Motor neuron (in vitro differentiated cells): ENCODE results near the gene TSG101. TPM values are rescaled to one million over a fixed set of nuclear protein-coding genes. Genes with fewer than 3 reads are reported as not detected.

ENCODE experiments used
- ATAC-seq, 8 experiments: fragments of 200-7000 bp; cut with Tn5 transposase; replicated peaks in 6 of 8; 2 replicates each; pipeline ENCODE4 v1.8.0; 2021; ENCODE audit warnings: mild to moderate bottlenecking in 8 of 8, moderate library complexity in 8 of 8
- H3K27ac ChIP-seq, 2 donors: fragments of 250-450 bp; sonication (Bioruptor Pico); 2 replicates each; pipeline ENCODE4 v1.9.0; 2021; ENCODE audit warnings: antibody characterized with exemption in 2 of 2, mild to moderate bottlenecking in 2 of 2, moderate library complexity in 1 of 2
- H3K4me1 ChIP-seq, 2 donors: fragments of 250-450 bp; sonication (Bioruptor Pico); replicated peaks in 1 of 2; 2 replicates each; pipeline ENCODE4 v1.6.1; 2021; ENCODE audit warnings: antibody characterized with exemption in 2 of 2, mild to moderate bottlenecking in 2 of 2, moderate library complexity in 1 of 2
- H3K4me3 ChIP-seq, 5 donors: fragments of 250-450 bp; sonication (Bioruptor Pico); 2 replicates each; pipeline ENCODE4 v1.9.0; 2021; ENCODE audit warnings: antibody characterized with exemption in 5 of 5, mild to moderate bottlenecking in 5 of 5, moderate library complexity in 4 of 5
- WGBS, 10 experiments: fragments of 450-650 bp; shearing (Covaris generic); methylation state at CpG; one replicate each; pipeline ENCODE4 v1.0.0; 2022; 5-methylcytosine and 5-hydroxymethylcytosine counted together
- in situ Hi-C, 9 experiments: fragments of 400-800 bp; cut with MboI; loops; one replicate each; pipeline ENCODE4 v1.15.0; 2021; ENCODE audit warnings: low sequenced_read_pairs in 9 of 9, low pct_unique_long_range_greater_than_20kb in 2 of 9; ENCODE audit not compliant: unreplicated experiment in 9 of 9
- total RNA-seq, 8 experiments: library from RNA; unstranded; fragments of 300-600 nt; gene quantifications; 2 replicates each; pipeline versions ENCODE4 v1.2.3 to v1.2.4, GENCODE V29; 2022

TSG101 gene
- total RNA-seq, 8 experiments from 2014 or later = 57.3 to 100 (median 86.0) TPM

DNA sequence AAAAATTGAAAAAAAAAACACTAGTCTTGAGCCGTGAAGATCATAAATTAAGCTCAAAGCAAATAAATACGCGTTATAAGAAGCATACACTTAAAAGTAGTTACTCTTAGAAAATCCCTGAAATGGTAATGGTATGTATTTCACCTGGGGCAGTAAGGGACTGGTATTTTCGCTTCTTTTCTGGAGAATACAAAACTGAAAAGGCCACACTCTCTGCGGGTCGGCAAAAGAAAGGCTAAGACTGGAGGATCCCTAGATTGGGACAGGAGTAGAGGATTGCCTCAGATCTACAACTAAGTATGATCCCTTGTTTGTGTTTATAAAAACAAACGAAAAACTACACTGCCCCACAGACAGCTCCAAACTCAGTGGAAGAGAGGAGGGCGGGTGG lies 617 bp downstream of the TSG101 start:
- in situ Hi-C loops = loop anchor here in 3 of 9 experiments (25.0 kb wide), 2 partner anchors 111 to 211 kb away; partner anchors contain the start of genes IGSF22 (in 2 of the 3) and SPTY2D1 (in 1 of the 3)
- WGBS, 10 experiments = 0 to 9% (median 0%) methylated on average over 3 to 8 of the region's 8 CpGs
- Histone ChIP-seq H3K4me1 (peaks cover 10 to 13% of the 10 kb centered on the region in 2 donors), H3K4me3 (peak overlapping the region; percentile 58 to 83 (median 77)), H3K27ac (peak overlapping the region; percentile 90 to 94)
- peak in 1 of 8 experiments; percentile 25 for ATAC-seq

DNA sequence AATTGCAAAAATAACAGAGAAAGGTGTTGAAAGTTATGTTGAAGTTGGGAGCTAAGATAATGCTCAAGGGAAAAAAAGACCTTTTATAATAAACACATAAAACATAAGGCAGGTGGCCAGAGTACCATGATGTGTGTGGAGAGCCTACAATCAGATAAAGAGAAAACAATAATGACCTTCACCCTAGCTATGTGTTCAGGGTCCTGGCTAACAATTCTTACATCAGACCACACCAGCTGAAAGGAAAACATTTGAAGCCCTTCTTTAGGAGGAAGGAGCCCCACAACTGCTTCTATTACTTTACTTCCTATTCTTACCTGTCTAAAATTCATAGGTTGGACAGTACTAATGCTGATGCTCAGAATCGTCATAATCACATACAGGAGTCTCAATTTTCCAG lies 2.5 kb downstream of the TSG101 start:
- Histone ChIP-seq H3K4me1 (peaks cover 10 to 13% of the 10 kb centered on the region in 2 donors), H3K4me3 (no peak overlapping the region), H3K27ac (no peak overlapping the region)
- ATAC-seq = no peak
- in situ Hi-C loops = no loop called here
- WGBS, 10 experiments = 60 to 100% (median 100%) methylated on average over 1 of the region's 1 CpG; no CpG with 5 or more reads in 3 of the 10 experiments

DNA sequence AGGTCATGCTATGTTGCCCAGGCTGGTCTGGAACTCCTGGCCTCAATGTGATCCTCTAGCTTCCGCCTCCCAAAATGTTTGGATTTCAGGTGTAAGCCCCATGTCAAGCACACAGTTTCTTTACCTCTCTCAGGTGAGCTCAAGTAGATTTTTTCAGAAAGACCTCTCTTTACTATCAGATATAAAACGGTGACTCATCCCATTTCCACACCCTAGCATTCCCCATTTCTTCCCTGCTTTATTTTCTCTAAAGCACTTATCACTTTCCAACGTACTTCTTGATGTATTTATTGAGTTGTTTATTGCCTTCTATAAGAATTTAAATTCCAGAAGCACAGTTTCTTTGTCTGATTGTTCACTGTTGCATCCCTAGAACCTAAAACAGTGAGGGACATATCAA lies 3.7 kb downstream of the TSG101 start:
- no peak for ATAC-seq
- H3K27ac ChIP-seq = no peak overlapping the region
- H3K4me1 ChIP-seq = peaks cover 10 to 13% of the 10 kb centered on the region in 2 donors
- in situ Hi-C loops = no loop called here
- 72 to 100% (median 94%) methylated on average over 1 to 3 of the region's 3 CpGs for WGBS, 10 experiments
- no peak overlapping the region for H3K4me3 ChIP-seq

DNA sequence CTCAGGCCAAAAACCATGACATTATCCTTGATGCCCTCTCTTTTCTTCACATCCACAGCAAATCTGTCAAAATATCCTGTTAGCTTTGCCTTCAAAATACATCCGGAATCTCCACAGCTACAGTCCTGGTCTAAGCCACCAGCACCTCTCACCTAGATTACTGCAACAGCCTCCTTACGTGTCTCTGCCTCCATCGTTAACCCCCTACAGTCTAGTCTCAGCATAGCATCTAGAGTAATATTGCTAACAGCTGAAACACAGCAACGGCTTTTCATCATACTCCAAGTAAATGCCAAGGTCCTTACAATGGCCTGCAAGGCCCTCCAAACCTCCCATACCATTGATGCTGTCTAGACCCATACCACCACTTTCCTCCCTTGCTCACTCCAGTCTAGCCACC lies 4.4 kb downstream of the TSG101 start:
- in situ Hi-C loops = no loop called here
- no peak for ATAC-seq
- Histone ChIP-seq H3K4me1 (peaks cover 5 to 7% of the 10 kb centered on the region in 2 donors), H3K27ac (no peak overlapping the region), H3K4me3 (no peak overlapping the region)
- 61 to 100% (median 96%) methylated on average over 1 to 4 of the region's 4 CpGs; no CpG with 5 or more reads in 5 of the 10 experiments for WGBS, 10 experiments

DNA sequence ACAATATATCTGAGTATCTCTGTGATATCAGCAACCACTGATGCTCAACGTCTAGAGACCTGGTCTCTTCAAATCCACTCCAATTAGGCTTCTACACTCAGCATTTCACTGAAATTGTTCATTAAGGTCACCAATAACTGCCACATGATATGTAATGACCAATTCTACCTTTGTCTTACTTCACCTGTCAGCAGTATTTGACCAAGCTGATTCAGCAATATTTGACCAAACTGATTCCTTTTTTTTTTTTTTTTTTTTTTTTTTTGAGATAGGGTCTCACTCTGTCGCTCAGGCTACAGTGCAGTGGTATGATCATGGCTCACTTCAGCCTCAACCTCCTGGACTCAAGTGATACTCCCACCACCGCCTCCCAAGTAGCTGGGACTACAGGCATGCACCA lies 5.6 kb downstream of the TSG101 start:
- H3K27ac ChIP-seq = no peak overlapping the region
- no peak for ATAC-seq
- in situ Hi-C loops = no loop called here
- H3K4me1 ChIP-seq = peaks cover 5 to 7% of the 10 kb centered on the region in 2 donors
- 69 to 100% (median 97%) methylated on average over 1 to 3 of the region's 3 CpGs; no CpG with 5 or more reads in 3 of the 10 experiments for WGBS, 10 experiments
- no peak overlapping the region for H3K4me3 ChIP-seq

DNA sequence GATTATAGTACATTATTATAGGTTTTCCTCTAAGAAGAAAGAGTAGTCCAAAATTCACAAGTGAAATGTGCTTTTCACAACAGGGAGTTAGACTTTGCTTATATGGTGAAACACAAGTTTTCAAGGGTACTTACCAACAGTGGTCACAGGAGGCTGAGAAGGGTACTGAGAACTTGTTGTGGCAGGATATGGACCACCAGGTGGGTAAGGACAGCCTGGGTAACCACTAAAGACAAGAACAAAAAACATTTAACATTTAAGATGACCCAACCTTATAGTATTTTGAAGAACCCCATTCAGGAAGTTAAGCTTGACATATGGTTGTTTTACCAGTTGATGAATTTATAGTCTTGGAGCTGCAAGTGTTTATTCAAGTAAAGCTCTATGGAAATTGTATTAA lies 24.4 kb downstream of the TSG101 start:
- in situ Hi-C loops = no loop called here
- Histone ChIP-seq H3K4me3 (no peak overlapping the region), H3K4me1 (no peaks in the 10 kb centered on the region), H3K27ac (no peak overlapping the region)
- ATAC-seq = no peak

DNA sequence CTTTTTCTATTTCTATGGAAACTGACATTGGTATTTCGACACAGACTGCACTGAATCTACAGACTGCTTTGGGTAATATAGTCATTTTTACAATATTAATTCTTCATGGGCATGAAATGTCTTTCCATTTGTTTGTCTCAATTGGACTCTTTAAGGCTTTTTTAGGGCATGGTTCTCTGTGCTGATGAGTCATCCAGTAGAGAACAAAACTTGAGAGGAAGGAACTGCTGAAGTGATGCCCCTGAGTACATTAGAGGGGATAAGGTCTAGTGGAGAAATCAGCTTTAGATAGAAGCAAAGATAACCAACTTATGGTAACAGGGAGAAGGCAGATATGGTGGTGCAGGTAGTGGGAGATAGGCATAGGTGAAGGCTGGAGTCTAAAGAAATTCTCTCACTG lies 25.1 kb downstream of the TSG101 start:
- WGBS, 10 experiments = 80 to 100% (median 91%) methylated on average over 1 of the region's 1 CpG; no CpG with 5 or more reads in 3 of the 10 experiments
- Histone ChIP-seq H3K4me3 (no peak overlapping the region), H3K27ac (no peak overlapping the region), H3K4me1 (no peaks in the 10 kb centered on the region)
- no peak for ATAC-seq
- in situ Hi-C loops = no loop called here

DNA sequence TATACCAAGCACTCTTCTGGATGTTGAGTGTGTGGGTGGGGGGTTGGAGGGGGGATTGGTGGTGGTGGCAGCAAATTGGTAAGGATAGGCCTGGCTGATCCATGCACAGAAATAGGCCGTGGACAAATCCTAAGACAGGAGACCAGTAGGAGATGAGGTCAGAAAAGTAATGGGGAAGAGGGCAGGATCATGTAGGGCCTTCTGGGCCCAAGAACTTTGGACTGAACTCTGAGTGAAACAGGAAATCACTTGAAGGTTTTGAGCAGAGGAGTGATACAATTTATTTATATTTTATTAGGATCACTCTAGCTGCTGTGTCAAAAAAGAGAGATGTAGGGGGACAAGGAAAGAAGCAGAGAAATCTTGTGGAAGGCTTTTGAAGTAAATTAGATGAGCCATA lies 28.7 kb downstream of the TSG101 start:
- Histone ChIP-seq H3K4me1 (no peaks in the 10 kb centered on the region), H3K27ac (no peak overlapping the region), H3K4me3 (no peak overlapping the region)
- WGBS, 10 experiments = 60 to 100% (median 83%) methylated on average over 1 of the region's 1 CpG; no CpG with 5 or more reads in 6 of the 10 experiments
- no peak for ATAC-seq
- in situ Hi-C loops = no loop called here

DNA sequence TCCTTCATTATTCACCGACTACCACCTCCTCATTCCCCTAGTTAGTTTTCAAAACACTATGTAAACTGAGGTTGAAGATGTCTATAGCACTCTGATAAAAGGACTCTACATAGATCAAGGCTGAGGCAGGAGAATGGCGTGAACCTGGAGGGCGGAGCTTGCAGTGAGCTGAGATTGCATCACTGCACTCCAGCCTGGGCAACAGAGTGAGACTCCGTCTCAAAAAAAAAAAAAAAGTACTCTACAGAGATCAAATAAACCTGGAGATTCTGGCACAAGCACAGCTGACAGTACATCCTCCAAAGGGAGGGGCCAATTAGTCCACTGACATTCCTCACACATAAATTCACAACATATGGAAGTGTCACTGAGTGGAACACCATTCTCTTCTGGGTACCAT lies 31.0 kb downstream of the TSG101 start:
- in situ Hi-C loops = no loop called here
- WGBS, 10 experiments = 89 to 100% (median 90%) methylated on average over 1 to 4 of the region's 4 CpGs; no CpG with 5 or more reads in 2 of the 10 experiments
- peak in 1 of 8 experiments; percentile 23 for ATAC-seq
- Histone ChIP-seq H3K4me1 (no peaks in the 10 kb centered on the region), H3K4me3 (no peak overlapping the region), H3K27ac (no peak overlapping the region)

DNA sequence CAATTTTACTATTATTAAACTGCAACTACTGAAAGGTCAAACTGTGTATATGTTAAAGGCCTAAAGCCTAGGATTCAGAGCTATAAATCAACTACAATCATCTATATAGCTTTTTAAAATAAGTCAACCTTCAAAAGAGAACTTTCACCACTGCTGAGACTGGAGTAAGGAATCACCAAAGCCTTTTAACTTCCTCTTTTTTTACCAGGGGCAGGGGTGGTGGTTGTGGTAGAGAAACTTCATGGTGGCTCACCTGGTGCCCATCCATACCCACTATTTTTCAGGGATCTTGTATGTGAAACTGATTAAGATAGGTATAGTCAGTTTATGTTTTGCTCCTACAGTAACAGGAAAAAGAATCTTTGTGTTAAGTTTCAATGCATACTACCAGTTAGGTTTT lies 31.5 kb downstream of the TSG101 start:
- ATAC-seq = no peak
- Histone ChIP-seq H3K4me1 (no peaks in the 10 kb centered on the region), H3K27ac (no peak overlapping the region), H3K4me3 (no peak overlapping the region)
- in situ Hi-C loops = no loop called here

DNA sequence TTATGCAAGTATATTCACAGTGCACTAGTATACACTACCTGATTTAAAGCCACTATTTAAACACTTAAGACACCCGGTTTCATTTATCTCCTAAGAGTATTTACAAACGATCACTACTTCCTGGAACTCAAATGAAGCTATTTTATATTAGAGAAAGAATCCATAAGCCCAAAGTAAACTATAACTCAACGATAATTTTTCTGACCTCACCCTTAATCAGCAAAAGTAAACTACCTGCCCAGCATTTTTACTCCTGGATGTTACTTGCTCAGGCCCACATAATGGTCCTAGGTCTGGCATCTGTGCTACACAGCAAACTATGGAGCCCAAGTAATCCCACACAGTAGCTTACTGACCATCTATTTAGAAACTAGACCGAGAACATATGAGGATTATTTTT lies 33.4 kb downstream of the TSG101 start:
- no peak for ATAC-seq
- 67 to 100% (median 90%) methylated on average over 1 to 4 of the region's 4 CpGs; no CpG with 5 or more reads in 2 of the 10 experiments for WGBS, 10 experiments

DNA sequence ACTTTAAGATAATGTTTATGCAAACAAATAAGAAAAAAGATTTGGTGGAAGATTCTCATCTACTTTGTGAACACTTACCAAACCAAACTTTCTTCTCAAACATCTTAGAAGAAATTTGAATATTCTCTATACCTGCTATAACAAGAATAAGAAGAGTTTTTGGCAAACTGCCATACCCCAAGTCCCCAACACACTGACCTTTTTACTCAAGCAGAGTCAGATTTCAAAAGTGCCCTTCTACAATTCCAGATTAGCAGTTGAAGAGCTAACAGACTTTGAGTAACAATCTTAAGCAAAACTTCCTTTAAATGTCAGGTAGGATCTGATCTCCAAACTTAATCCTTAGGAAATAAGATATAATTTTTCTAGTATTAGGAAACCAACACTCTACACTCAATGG lies 33.9 kb downstream of the TSG101 start:
- H3K4me3 ChIP-seq = no peak overlapping the region
- in situ Hi-C loops = no loop called here
- H3K27ac ChIP-seq = no peak overlapping the region
- no peak for ATAC-seq
- no peaks in the 10 kb centered on the region for H3K4me1 ChIP-seq

More for the DNA sequence above, 33.4 kb downstream of the TSG101 start:
- in situ Hi-C loops = no loop called here
- H3K27ac ChIP-seq = no peak overlapping the region
- H3K4me1 ChIP-seq = no peaks in the 10 kb centered on the region
- H3K4me3 ChIP-seq = no peak overlapping the region

DNA sequence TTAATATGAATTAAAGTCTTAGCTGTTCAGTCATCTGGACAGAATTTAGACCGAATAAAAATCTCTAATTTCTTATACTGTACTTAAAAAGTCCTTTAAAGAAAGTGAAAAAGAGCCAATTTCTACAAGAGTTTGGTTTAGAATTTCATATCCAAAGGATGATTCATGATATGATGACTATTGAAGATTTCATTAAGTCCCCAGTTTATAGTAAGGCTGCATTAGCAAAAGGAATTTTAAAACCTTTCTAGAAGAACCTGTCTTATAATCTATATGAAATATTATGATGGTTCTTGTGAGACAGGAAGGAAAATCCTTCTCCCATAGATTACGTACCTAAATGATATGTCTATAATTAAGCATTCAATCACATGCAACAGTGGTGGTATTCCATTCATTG lies 34.8 kb downstream of the TSG101 start:
- Histone ChIP-seq H3K27ac (no peak overlapping the region), H3K4me3 (no peak overlapping the region), H3K4me1 (no peaks in the 10 kb centered on the region)
- in situ Hi-C loops = no loop called here
- ATAC-seq = no peak
- 83 to 100% (median 100%) methylated on average over 1 to 2 of the region's 2 CpGs; no CpG with 5 or more reads in 3 of the 10 experiments for WGBS, 10 experiments

DNA sequence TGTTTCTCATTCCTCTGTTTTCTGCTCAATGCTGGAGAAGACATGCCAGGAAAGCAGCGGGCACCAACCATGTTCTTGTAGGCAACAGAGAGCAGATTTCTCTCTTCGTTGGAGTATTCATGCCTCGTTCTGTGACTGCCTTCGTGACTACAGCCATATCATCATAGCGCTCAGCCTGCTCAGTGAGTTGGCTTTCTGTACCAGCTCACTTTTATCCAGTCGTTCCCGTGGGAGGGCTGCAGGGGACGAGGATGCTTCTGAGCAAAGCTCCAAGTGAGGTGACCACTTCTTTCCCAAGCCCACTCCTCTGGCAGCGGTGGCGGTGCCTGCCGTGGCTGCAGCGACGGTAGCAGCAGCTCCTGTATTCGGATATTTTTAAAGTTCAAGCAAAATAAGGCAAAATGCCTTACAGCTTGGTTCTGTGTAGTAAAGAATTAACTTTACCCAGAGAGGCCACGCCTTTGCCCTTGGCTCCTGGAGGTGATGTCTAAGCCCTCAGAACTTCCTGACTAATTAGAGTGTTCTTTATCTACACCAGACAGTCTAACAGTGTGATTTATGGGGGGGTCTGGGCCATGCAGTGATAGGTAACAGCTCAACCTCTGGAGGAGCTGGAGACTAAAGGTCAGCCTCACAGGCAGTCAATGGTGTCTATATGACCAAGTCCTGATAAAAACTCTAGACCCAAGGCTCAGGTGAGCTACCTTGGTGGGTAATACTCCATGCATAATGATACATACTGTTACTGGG lies 35.8 kb downstream of the TSG101 start:
- no peak overlapping the region for H3K27ac ChIP-seq
- WGBS, 10 experiments = 64 to 97% (median 90%) methylated on average over 3 to 12 of the region's 15 CpGs; no CpG with 5 or more reads in 1 of the 10 experiments
- in situ Hi-C loops = no loop called here
- no peak for ATAC-seq
- H3K4me3 ChIP-seq = no peak overlapping the region
- H3K4me1 ChIP-seq = no peaks in the 10 kb centered on the region
